Panc1 (cell line): ENCODE data around the gene PAAF1. TPM values are rescaled to one million over a fixed set of nuclear protein-coding genes. Genes with fewer than 3 reads are reported as not detected.

Source experiments
- ATAC-seq: fragments of 200-7000 bp; cut with Tn5 transposase; 2 replicates; pipeline ENCODE4 v1.9.1; 2020; ENCODE audit warnings: mild to moderate bottlenecking, moderate library complexity
- BruUV-seq: library from RNA; stranded (reverse); fragments of 400-500 nt; replicated peaks from 2 replicates; lab custom pipeline; 2021; lab: Mats Ljungman, UMichigan
- CTCF ChIA-PET: fragments of 300-600 bp; sonication (Branson Sonifier 250); formaldehyde crosslinking; loops from one replicate; lab custom pipeline; 2022; ENCODE audit warnings: antibody characterized with exemption; lab: Charles Lee
- POLR2A ChIA-PET: fragments of 300-600 bp; sonication (Branson Sonifier 250); formaldehyde crosslinking; loops from one replicate; lab custom pipeline; 2022; ENCODE audit warnings: antibody characterized with exemption; lab: Charles Lee
- DNase-seq: peaks from one replicate; pipeline ENCODE4 v3.0.0-alpha.2; 2010; ENCODE audit warnings: low read depth, low spot score
- H3K27ac ChIP-seq: 2 replicates; pipeline ENCODE4 v1.5.1; 2011; ENCODE audit warnings: mild to moderate bottlenecking, low read length, inconsistent platforms
- H3K27me3 ChIP-seq: fragments of 200-500 bp; sonication (Bioruptor generic); 2 replicates; pipeline ENCODE4 v1.6.0; 2014; ENCODE audit warnings: low read length, inconsistent platforms; ENCODE audit not compliant: control insufficient read depth, insufficient read depth
- H3K36me3 ChIP-seq: fragments of 200-500 bp; sonication (Bioruptor generic); 2 replicates; pipeline ENCODE4 v1.5.1; 2014; ENCODE audit warnings: inconsistent platforms, mild to moderate bottlenecking, low read length, moderate library complexity; ENCODE audit not compliant: control insufficient read depth, insufficient read depth
- H3K4me1 ChIP-seq: 2 replicates; pipeline ENCODE4 v1.5.1; 2011; ENCODE audit warnings: inconsistent platforms, mild to moderate bottlenecking, low read length, moderate library complexity; ENCODE audit not compliant: control insufficient read depth, insufficient read depth
- H3K4me3 ChIP-seq, 2 experiments: 2 replicates each; pipeline ENCODE4 v1.5.1; 2011 to 2012; ENCODE audit warnings: low read depth in 2 of 2, low read length in 2 of 2, mild to moderate bottlenecking in 2 of 2, inconsistent platforms in 1 of 2, moderate library complexity in 1 of 2
- H3K9me3 ChIP-seq: fragments of 200-500 bp; sonication (Bioruptor generic); 2 replicates; pipeline ENCODE4 v1.5.1; 2014; ENCODE audit warnings: low read depth, mild to moderate bottlenecking, inconsistent platforms, low read length, moderate library complexity; ENCODE audit not compliant: control insufficient read depth, insufficient read depth
- POLR2AphosphoS5 ChIP-seq: IDR thresholded peaks from 2 replicates; pipeline ENCODE4 v1.6.1; 2012; ENCODE audit warnings: mild to moderate bottlenecking, low read depth, low read length, moderate library complexity
- REST ChIP-seq, 2 experiments: IDR thresholded peaks; 2 replicates each; pipeline ENCODE4 v1.6.1; 2011 to 2012; ENCODE audit warnings: low read depth in 2 of 2, control low read depth in 1 of 2, low read length in 1 of 2, mild to moderate bottlenecking in 1 of 2, moderate library complexity in 1 of 2; ENCODE audit not compliant: insufficient read depth in 1 of 2
- SIN3A ChIP-seq: IDR thresholded peaks from 2 replicates; pipeline ENCODE4 v1.6.1; 2012; ENCODE audit warnings: low read depth, mild to moderate bottlenecking, low read length, moderate library complexity, borderline replicate concordance; ENCODE audit not compliant: insufficient read depth
- TCF7L2 ChIP-seq: IDR thresholded peaks from 2 replicates; pipeline ENCODE4 v1.6.1; 2011; ENCODE audit warnings: mild to moderate bottlenecking, low read depth, low read length, inconsistent platforms
- in situ Hi-C: cut with HindIII; loops from 2 replicates; pipeline ENCODE4 v1.10.0; 2016; ENCODE audit warnings: low sequenced_read_pairs, low pct_unique_long_range_greater_than_20kb
- intact Hi-C: fragments of 100-400 bp; cut with micrococcal nuclease; formaldehyde crosslinking; loops from one replicate; pipeline ENCODE4 v1.10.0; 2022; ENCODE audit not compliant: unreplicated experiment
- total RNA-seq: library from RNA; stranded (reverse); gene quantifications from one replicate; pipeline ENCODE4 v1.2.1, GENCODE V29; 2021; ENCODE audit not compliant: unreplicated experiment
- TF ChIP-seq, protein P1 (sequence below): fragments of 450-650 bp; IDR thresholded peaks from 2 replicates; pipeline ENCODE4 v1.5.1; 2017; ENCODE audit warnings: mild to moderate bottlenecking

Gene PAAF1
- total RNA-seq, 1 experiment from 2014 or later = 22.1 TPM

- ATAC-seq (no peak), DNase-seq (no peak)
- ChIA-PET CTCF (interaction anchor here (0.6 kb wide), 1 partner anchor 129 kb away, joined by 4 read pairs; no protein-coding TSS in a partner anchor), POLR2A (no interaction called here)
- Histone ChIP-seq H3K36me3 (no peaks in the 10 kb centered on the region), H3K4me3 (no peak overlapping the region), H3K9me3 (0 out of 2 replicates have a peak, but pooled peaks cover 9% of the 10 kb centered on the region), H3K27me3 (no peaks in the 10 kb centered on the region), H3K27ac (no peak overlapping the region), H3K4me1 (no peaks in the 10 kb centered on the region)
- intact Hi-C loops = no loop called here
- in situ Hi-C loops = no loop called here
- no TSS peak for BruUV-seq
- TF ChIP-seq POLR2AphosphoS5 (no peak), TCF7L2 (no peak), SIN3A (no peak), REST (IDR thresholded peaks at IDR 0.05; ENCODE audit: insufficient read depth in 1 of 2, low read depth in 2 of 2, low read length in 1 of 2) (no peak)
- TF ChIP-seq, protein P1, sequence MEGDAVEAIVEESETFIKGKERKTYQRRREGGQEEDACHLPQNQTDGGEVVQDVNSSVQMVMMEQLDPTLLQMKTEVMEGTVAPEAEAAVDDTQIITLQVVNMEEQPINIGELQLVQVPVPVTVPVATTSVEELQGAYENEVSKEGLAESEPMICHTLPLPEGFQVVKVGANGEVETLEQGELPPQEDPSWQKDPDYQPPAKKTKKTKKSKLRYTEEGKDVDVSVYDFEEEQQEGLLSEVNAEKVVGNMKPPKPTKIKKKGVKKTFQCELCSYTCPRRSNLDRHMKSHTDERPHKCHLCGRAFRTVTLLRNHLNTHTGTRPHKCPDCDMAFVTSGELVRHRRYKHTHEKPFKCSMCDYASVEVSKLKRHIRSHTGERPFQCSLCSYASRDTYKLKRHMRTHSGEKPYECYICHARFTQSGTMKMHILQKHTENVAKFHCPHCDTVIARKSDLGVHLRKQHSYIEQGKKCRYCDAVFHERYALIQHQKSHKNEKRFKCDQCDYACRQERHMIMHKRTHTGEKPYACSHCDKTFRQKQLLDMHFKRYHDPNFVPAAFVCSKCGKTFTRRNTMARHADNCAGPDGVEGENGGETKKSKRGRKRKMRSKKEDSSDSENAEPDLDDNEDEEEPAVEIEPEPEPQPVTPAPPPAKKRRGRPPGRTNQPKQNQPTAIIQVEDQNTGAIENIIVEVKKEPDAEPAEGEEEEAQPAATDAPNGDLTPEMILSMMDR = no peak
Measured at GRCh38 chr11:73944901-73945300, 68.1 kb downstream of the PAAF1 start.

- CTCF ChIA-PET = interaction anchor here (0.6 kb wide), 1 partner anchor 129 kb away, joined by 4 read pairs; no protein-coding TSS in a partner anchor
- no TSS peak for BruUV-seq
- POLR2A ChIA-PET = interaction anchor here (0.5 kb wide), 1 partner anchor 14 kb away, joined by 4 read pairs; no protein-coding TSS in a partner anchor
Measured at GRCh38 chr11:73945396-73945795, 68.6 kb downstream of the PAAF1 start.

More at GRCh38 chr11:73945396-73945795, 68.6 kb downstream of the PAAF1 start:
- in situ Hi-C loops = no loop called here
- H3K4me1 ChIP-seq = no peaks in the 10 kb centered on the region
- 0 out of 2 replicates have a peak, but pooled peaks cover 9% of the 10 kb centered on the region for H3K9me3 ChIP-seq
- H3K4me3 ChIP-seq = no peak overlapping the region
- intact Hi-C loops = no loop called here
- DNase-seq = no peak
- H3K27me3 ChIP-seq = no peaks in the 10 kb centered on the region
- no peak overlapping the region for H3K27ac ChIP-seq
- ATAC-seq = no peak
- no peaks in the 10 kb centered on the region for H3K36me3 ChIP-seq
- TF ChIP-seq POLR2AphosphoS5 (no peak), TCF7L2 (no peak), REST (IDR thresholded peaks at IDR 0.05; ENCODE audit: insufficient read depth in 1 of 2, low read depth in 2 of 2, low read length in 1 of 2) (no peak), SIN3A (no peak)
- TF ChIP-seq, protein P1 = no peak
